Lower leg skin (tissue), 3 donors: ENCODE data around the gene LILRA6.

ENCODE experiments used
- CTCF ChIP-seq, 3 donors: fragments of 450-650 bp; IDR thresholded peaks; one replicate each; pipeline ENCODE4 v1.5.1; 2016; ENCODE audit warnings: antibody characterized with exemption in 3 of 3, mild to moderate bottlenecking in 3 of 3, moderate library complexity in 2 of 3
- POLR2A ChIP-seq, 2 donors: fragments of 450-650 bp; IDR thresholded peaks; one replicate each; pipeline ENCODE4 v1.6.1; 2016 to 2017; ENCODE audit warnings: antibody characterized with exemption in 2 of 2, mild to moderate bottlenecking in 1 of 2, moderate library complexity in 1 of 2

GRCh38 chr19:54268936-54269335 is 26.3 kb upstream of the LILRA6 start:
- TF ChIP-seq CTCF (IDR thresholded peaks at IDR 0.05) (no peak), POLR2A (IDR thresholded peaks at IDR 0.05) (no peak)
